ENCODE measurements around the gene PPM1E. TPM values are rescaled to one million over a fixed set of nuclear protein-coding genes. Genes with fewer than 3 reads are reported as not detected.

The PPM1E gene
- polyA plus RNA-seq, 2 of the 4 experiments (the other 2 are of a cell fraction) = 0.05 to 0.25 TPM

GRCh38 chr17:58706351-58707140, 49.1 kb upstream of the PPM1E start:
- ATAC-seq (no peak), FAIRE-seq (no peak), DNase-seq (ENCODE audit: low read depth in 1 of 2, low spot score in 1 of 2) (no peak)
- ChIA-PET CTCF (interaction anchor here (1.5 to 2.7 kb wide), 3 partner anchors 40 to 299 kb away, joined by 3 to 19 read pairs (median 3); no protein-coding TSS in a partner anchor), POLR2A (no interaction called here)
- H3K4me1 ChIP-seq = no peaks in the 10 kb centered on the region
- H3K4me2 ChIP-seq = no peak overlapping the region
- H3K9me3 ChIP-seq = no peaks in the 10 kb centered on the region
- 81% methylated on average over 3 of the region's 3 CpGs for WGBS (ENCODE audit: missing lambda C conversion rate)
- TF ChIP-seq BHLHE40 (IDR thresholded peaks at IDR 0.05; ENCODE audit: low read depth, low read length) (no peak), HES2 (IDR thresholded peaks at IDR 0.05) (no peak), RNF2 (IDR thresholded peaks at IDR 0.05; ENCODE audit: borderline replicate concordance, low read depth) (no peak), RCOR1 (IDR thresholded peaks at IDR 0.05; ENCODE audit: low read depth, low read length) (no peak), NPAS2 (CRISPR knock-in tag; IDR thresholded peaks at IDR 0.05; ENCODE audit: borderline replicate concordance) (no peak)
- TF ChIP-seq, protein P1, sequence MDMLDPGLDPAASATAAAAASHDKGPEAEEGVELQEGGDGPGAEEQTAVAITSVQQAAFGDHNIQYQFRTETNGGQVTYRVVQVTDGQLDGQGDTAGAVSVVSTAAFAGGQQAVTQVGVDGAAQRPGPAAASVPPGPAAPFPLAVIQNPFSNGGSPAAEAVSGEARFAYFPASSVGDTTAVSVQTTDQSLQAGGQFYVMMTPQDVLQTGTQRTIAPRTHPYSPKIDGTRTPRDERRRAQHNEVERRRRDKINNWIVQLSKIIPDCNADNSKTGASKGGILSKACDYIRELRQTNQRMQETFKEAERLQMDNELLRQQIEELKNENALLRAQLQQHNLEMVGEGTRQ (IDR thresholded peaks at IDR 0.05) = no peak
- H3K27ac ChIP-seq = no peak overlapping the region
- H3K4me3 ChIP-seq = no peak overlapping the region

- ATAC-seq (peak in 1 of 2 experiments; percentile 68; a peak in 3 of 6 replicates), FAIRE-seq (peak; percentile 61), DNase-seq (ENCODE audit: low read depth in 1 of 2, low spot score in 1 of 2) (peak in 1 of 2 experiments; percentile 71)
- H3K4me2 ChIP-seq = no peak overlapping the region
- no peaks in the 10 kb centered on the region for H3K4me1 ChIP-seq
- no peaks in the 10 kb centered on the region for H3K9me3 ChIP-seq
- no peak overlapping the region for H3K4me3 ChIP-seq
- ChIA-PET POLR2A (interaction anchor here (0.7 to 1.6 kb wide), 3 partner anchors 79 to 444 kb away, joined by 4 to 10 read pairs (median 6); partner anchors contain the start of gene SKA2), CTCF (interaction anchor here (0.5 to 8.8 kb wide), 48 partner anchors 9 to 402 kb away, joined by 3 to 169 read pairs (median 4); partner anchors contain the start of genes PPM1E, RAD51C and TEX14)
- H3K27ac ChIP-seq = no peak overlapping the region
- TF ChIP-seq SREBF2 (IDR thresholded peaks at IDR 0.05) (no peak), ZC3H11A (IDR thresholded peaks at IDR 0.05) (no peak), SMC3 (IDR thresholded peaks at IDR 0.05) (peak; percentile 93), RAD21 (conservative IDR thresholded peaks at IDR 0.05 in 1 of 2, IDR thresholded peaks at IDR 0.05 in 1 of 2) (peak; percentile 89 to 97)
- TF ChIP-seq, protein P2, sequence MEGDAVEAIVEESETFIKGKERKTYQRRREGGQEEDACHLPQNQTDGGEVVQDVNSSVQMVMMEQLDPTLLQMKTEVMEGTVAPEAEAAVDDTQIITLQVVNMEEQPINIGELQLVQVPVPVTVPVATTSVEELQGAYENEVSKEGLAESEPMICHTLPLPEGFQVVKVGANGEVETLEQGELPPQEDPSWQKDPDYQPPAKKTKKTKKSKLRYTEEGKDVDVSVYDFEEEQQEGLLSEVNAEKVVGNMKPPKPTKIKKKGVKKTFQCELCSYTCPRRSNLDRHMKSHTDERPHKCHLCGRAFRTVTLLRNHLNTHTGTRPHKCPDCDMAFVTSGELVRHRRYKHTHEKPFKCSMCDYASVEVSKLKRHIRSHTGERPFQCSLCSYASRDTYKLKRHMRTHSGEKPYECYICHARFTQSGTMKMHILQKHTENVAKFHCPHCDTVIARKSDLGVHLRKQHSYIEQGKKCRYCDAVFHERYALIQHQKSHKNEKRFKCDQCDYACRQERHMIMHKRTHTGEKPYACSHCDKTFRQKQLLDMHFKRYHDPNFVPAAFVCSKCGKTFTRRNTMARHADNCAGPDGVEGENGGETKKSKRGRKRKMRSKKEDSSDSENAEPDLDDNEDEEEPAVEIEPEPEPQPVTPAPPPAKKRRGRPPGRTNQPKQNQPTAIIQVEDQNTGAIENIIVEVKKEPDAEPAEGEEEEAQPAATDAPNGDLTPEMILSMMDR (IDR thresholded peaks at IDR 0.05) = peak; percentile 97
- 48% methylated on average over 4 of the region's 4 CpGs for WGBS (ENCODE audit: missing lambda C conversion rate)
Observed at GRCh38 chr17:58710948-58711552, 44.6 kb upstream of the PPM1E start.

GRCh38 chr17:58722274-58722673, 33.4 kb upstream of the PPM1E start:
- FAIRE-seq (no peak), DNase-seq (ENCODE audit: low read depth in 1 of 2, low spot score in 1 of 2) (no peak), ATAC-seq (no peak)
- POLR2A ChIA-PET = no interaction called here
- Histone ChIP-seq H3K4me3 (no peak overlapping the region), H3K4me2 (no peak overlapping the region), H3K4me1 (no peaks in the 10 kb centered on the region), H3K27ac (no peak overlapping the region), H3K9me3 (no peaks in the 10 kb centered on the region)
- CTCF ChIA-PET = interaction anchor here (2.1 kb wide), 1 partner anchor 11 kb away, joined by 5 read pairs; no protein-coding TSS in a partner anchor
- 72% methylated on average over 1 of the region's 1 CpG for whole genome bisulfite sequencing (ENCODE audit: missing lambda C conversion rate)
- TF ChIP-seq ZSCAN20 (CRISPR knock-in tag; IDR thresholded peaks at IDR 0.05) (no peak), JUN (IDR thresholded peaks at IDR 0.05) (no peak), HOXA7 (CRISPR knock-in tag; IDR thresholded peaks at IDR 0.05) (no peak), FOSL2 (IDR thresholded peaks at IDR 0.05) (no peak), FOSL2 (CRISPR knock-in tag; IDR thresholded peaks at IDR 0.05) (no peak), EHF (CRISPR knock-in tag; IDR thresholded peaks at IDR 0.05) (no peak)
- TF ChIP-seq, protein P1 (IDR thresholded peaks at IDR 0.05) = no peak

All from A549 (cell line).